Loucy (cell line): ENCODE measurements around the gene ADCY5.

Experiments
- EZH2phosphoT487 ChIP-seq: fragments of 200-600 bp; IDR thresholded peaks from 2 replicates; pipeline ENCODE4 v1.6.1; 2018; ENCODE audit warnings: antibody characterized with exemption, mild to moderate bottlenecking, moderate library complexity, borderline replicate concordance
- TF ChIP-seq, protein P1 (sequence below): fragments of 200-600 bp; sonication (generic); conservative IDR thresholded peaks from 2 replicates; pipeline ENCODE4 v1.5.1; 2014; ENCODE audit warnings: mild to moderate bottlenecking, antibody characterized with exemption, low read length

DNA sequence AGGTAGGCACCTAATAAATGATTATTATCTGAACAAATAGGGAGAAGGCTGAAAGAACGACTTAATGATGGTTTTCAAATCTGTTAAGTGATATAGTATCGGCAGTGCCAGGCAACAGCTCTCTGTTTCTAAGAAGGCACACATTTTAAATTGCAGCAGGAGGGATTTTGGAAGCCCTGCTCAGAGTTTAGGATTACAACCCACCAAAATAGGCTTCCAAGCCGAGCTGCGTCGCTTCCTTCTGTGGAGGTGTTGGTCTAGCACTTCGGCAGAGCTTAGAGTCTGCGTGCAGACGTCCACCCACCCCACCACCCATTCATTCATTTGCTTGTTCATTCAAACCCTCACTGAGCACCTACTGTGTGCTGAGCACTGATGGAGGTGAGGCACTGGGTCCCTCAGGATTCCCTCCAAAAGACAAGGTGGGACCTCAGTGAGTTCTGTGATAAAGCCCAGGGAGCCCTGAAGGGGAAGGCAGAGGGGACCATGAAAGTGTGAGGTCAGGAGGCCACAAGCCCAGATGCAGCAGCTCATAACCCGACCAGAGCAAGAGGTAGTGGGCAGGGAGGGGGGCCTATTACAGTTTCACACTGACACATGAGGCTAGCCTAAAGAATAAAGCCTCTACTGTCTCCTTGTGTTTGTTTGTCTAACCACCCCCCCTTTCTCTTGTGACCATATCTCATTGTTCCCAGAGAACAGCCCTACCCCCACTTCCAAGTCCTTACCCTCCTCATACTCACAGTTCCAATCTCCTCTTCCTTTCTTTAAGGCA is 8.9 kb downstream of the ADCY5 start:
- TF ChIP-seq, protein P1, sequence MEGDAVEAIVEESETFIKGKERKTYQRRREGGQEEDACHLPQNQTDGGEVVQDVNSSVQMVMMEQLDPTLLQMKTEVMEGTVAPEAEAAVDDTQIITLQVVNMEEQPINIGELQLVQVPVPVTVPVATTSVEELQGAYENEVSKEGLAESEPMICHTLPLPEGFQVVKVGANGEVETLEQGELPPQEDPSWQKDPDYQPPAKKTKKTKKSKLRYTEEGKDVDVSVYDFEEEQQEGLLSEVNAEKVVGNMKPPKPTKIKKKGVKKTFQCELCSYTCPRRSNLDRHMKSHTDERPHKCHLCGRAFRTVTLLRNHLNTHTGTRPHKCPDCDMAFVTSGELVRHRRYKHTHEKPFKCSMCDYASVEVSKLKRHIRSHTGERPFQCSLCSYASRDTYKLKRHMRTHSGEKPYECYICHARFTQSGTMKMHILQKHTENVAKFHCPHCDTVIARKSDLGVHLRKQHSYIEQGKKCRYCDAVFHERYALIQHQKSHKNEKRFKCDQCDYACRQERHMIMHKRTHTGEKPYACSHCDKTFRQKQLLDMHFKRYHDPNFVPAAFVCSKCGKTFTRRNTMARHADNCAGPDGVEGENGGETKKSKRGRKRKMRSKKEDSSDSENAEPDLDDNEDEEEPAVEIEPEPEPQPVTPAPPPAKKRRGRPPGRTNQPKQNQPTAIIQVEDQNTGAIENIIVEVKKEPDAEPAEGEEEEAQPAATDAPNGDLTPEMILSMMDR = no peak
- no peak for TF ChIP-seq EZH2phosphoT487
